GM12872 (cell line): ENCODE measurements around the gene SLC39A13.

Experiments
- TF ChIP-seq, protein P1 (sequence below): IDR thresholded peaks from 3 replicates; pipeline ENCODE4 v1.5.1; 2011; ENCODE audit warnings: low read depth, mild to moderate bottlenecking, low read length, moderate library complexity; ENCODE audit not compliant: insufficient read depth

The SLC39A13 gene

DNA sequence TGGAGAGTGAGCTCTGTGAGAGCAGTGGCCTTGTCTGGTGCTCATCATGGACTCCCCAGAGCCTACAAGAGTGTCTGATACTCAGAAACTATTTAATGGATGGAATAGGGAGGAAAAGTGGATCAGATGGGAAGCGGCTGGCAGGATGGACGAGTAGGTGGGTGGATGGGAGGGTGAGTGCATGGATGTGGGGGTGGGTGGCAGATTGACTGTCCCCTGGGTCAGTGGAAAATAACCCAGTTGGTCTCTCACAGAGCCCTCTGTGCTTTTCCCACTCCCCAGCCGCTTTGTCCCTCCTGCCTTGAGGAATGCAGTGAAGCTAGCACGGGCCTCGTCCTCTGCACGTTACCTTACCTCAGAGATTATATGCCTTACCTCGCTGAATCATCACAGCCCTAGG is 36.0 kb upstream of the SLC39A13 start:
- TF ChIP-seq, protein P1, sequence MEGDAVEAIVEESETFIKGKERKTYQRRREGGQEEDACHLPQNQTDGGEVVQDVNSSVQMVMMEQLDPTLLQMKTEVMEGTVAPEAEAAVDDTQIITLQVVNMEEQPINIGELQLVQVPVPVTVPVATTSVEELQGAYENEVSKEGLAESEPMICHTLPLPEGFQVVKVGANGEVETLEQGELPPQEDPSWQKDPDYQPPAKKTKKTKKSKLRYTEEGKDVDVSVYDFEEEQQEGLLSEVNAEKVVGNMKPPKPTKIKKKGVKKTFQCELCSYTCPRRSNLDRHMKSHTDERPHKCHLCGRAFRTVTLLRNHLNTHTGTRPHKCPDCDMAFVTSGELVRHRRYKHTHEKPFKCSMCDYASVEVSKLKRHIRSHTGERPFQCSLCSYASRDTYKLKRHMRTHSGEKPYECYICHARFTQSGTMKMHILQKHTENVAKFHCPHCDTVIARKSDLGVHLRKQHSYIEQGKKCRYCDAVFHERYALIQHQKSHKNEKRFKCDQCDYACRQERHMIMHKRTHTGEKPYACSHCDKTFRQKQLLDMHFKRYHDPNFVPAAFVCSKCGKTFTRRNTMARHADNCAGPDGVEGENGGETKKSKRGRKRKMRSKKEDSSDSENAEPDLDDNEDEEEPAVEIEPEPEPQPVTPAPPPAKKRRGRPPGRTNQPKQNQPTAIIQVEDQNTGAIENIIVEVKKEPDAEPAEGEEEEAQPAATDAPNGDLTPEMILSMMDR: no peak

DNA sequence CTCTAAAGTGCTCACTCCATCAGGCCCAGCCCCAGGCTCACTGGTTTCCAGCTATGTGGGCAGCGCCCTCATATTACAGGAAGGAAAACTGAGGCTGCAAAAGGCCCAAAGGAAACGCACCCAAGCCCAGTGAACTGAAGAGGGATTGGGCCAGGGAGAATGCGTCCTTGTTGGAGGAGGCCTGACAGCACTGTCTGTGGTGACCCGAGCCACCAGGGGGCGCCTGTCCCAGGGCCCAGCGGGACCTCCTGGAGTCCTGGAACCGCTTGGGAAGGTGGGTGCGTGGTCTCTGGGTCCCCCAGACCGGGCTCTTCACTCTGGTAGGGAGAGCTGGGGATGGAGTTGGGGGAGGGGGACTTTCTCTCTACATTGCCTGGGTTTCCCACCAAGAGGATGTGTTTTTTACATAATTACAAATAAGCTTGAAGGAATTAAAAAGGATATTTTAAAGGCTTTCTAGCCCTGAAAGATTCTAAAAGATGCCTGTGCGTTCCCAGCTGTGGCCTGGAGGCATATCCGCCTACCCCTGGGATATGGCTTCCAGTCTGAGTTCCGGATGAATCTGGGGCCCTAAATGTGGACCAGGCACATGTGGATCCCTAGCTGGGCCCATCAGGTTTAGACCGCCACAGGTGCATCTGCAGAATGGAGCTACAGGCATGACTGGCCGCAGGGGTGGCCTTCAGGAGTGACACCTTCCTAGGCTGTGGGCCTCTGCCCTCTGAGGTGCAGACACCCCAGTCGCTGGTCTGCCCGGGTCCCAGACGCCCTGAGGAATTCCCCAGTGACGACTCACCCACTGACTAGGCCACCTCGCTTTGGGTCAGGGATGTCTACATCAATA is 34.3 kb upstream of the SLC39A13 start:
- TF ChIP-seq, protein P1: peak; percentile 97

DNA sequence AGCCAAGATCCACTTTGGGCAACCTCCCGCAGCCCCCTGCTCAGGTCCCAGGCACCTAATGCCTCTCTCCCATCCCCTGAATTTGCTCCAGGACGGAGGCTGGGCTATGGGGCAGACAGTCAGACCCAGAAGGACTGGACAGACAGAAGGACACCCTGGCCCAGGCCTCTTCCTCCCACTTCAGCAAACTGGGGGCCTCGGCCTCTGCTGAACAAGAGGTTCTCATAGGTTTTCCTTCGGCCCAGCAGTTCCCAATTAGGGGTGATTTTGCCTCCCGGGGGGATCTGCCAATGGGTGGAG is 33.7 kb upstream of the SLC39A13 start:
- TF ChIP-seq, protein P1: no peak

DNA sequence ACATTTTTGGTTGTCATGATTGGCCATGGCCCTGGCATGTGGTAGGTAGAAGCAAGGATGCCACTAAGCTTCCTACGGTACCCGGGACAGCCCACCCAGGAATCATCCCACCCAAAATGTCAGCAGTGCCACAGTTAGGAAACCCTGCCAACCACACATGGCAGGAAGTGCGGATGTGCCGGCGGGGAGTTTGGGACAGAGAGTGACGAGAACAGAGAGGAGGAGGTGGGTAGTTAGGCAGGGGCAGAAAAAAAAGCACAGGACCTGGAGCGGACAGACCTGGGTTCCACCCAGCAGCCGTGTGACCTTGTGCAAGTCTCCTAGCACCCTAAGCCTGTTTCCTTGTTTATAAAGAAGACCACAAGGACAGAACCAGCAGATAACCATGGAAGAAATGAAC is 33.4 kb upstream of the SLC39A13 start:
- TF ChIP-seq, protein P1: no peak

DNA sequence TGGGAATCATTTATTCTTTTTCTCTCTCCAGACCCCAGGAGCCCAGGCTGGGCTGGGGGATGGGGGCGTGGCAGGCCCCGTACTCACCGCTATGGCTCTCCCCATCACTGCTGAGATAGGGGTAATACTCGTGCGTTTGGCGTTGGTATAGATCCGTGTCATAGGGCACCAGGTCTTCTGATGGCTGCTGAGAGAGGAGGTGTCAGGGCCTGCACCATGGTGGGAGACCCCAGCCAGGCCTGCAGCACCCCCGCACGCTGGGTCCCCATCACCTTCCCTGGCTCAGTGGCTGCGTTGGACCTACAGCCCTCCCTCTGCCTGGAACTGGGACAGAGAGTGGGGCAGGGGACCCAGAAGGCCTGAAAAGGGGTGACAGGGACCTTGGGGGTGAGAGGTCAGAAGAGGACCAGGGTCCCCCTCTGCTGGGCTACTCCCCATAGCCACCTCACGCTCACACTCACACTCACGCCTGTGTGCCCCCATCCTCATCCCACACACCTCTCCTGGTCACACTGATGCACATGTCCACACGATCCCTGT is 32.8 kb upstream of the SLC39A13 start:
- TF ChIP-seq, protein P1: no peak

DNA sequence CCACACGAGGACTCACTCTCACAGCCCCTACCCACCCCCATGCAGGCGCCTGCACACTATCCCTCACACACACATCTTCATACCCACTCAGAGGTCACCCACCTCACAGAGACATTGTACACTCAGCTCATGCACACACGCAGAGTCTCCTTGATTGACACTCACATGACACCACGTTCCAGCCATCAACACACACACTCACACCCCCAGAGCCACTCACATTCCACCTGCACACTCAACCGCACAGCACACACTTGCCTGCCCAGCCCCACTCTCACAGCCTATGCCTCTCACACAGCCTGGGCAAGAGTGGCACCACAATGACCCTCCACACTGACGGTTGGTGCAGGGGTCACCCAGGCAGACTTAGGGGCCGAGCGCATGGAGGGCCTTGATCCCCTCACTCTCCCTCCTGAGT is 32.3 kb upstream of the SLC39A13 start:
- TF ChIP-seq, protein P1: no peak

DNA sequence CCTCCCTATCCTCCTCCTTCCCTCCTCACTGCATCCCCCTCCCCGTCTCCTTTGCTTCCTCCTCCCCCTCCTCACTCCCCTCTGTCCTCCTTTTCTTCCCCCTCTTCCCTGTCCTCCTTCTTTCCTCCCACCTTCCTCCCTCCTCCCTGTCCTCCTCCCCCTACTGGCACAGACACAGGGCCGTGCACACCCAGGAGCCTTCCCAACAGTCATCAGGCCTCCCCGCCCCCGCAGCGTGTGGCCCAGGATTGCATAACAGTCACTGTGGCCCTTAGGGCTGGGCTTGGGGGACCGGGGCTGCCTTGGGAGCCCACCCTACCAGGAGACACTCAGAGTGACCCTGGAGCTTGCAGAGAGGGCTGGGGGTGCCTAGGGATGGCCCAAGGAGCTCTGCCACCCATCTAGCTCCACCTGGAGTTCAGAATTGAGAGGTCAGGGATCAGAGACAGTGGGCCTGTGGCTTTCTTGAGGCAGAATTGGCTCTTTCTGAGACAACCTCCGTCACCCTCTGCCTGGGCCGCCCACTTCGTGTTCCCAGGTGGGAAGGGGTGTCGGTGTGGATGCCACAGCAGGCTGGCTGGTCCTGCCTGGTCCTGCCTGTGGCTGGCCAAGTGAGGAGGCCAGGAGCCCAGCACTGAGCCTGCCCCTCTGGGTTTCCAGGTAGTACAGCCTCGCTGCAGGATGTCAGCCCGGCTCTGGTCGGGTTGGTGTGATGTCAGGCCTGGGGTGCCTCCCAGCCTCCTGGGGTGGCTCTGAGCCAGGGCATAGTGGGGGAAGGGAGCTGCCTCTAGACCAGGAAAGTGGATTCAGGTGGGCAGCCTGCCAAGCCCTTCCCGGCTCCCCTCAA is 31.6 kb upstream of the SLC39A13 start:
- TF ChIP-seq, protein P1: 0 out of 3 replicates have a peak, but pooled peaks have one; percentile 4
